ENCODE measurements around the gene CARD10. TPM values are rescaled to one million over a fixed set of nuclear protein-coding genes. Genes with fewer than 3 reads are reported as not detected.

Gene CARD10, protein sequence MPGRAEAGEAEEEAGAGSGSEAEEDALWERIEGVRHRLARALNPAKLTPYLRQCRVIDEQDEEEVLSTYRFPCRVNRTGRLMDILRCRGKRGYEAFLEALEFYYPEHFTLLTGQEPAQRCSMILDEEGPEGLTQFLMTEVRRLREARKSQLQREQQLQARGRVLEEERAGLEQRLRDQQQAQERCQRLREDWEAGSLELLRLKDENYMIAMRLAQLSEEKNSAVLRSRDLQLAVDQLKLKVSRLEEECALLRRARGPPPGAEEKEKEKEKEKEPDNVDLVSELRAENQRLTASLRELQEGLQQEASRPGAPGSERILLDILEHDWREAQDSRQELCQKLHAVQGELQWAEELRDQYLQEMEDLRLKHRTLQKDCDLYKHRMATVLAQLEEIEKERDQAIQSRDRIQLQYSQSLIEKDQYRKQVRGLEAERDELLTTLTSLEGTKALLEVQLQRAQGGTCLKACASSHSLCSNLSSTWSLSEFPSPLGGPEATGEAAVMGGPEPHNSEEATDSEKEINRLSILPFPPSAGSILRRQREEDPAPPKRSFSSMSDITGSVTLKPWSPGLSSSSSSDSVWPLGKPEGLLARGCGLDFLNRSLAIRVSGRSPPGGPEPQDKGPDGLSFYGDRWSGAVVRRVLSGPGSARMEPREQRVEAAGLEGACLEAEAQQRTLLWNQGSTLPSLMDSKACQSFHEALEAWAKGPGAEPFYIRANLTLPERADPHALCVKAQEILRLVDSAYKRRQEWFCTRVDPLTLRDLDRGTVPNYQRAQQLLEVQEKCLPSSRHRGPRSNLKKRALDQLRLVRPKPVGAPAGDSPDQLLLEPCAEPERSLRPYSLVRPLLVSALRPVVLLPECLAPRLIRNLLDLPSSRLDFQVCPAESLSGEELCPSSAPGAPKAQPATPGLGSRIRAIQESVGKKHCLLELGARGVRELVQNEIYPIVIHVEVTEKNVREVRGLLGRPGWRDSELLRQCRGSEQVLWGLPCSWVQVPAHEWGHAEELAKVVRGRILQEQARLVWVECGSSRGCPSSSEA
- 18.7 TPM for total RNA-seq

DNA sequence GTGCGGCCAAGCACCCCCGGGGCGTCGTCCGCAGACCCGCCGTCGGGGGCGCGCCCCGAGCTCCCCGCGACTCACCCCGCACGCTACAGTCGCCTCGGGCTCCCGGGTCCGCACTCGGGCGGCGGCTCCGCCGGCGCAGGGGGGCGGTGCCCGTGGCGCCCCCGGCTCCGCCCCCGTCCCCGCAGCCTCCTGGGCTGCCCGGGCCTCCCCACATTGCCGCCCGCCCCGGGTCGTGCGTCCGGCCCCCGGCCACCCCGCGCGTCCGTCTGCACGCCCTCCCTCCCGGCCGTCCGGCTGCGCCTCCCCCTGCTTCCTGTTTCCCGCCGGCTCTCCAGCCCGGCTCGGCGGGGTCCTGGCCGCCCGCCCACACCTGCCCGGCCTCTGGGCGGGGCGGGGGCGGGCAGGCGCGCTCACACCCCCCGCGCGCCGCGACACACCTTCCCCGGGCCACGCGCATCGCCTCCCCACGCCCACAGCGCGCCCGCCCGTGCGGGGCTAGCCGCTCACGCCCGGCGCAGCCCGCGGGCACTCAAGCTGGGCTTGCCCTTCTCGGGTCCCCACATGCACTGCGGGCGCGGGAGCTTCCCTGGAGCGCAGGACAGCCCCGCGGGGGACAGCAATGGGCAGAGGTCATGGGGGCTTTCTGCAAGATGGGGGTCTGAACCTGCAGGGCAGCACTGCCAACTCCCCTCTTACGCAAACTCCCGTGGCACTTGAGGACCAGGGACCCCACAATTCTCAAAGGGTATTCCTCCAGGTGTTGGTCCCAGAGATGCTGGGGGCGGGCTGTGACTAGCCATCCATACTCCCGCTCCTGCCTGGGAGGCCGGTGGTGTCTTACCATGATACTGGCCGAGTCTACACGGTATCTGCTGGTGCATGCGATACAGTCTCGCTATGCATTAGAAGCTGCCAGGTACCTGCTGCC lies at the start of gene CARD10:
TSS of gene CARD10 (minus strand) at position 148 of the 928 bp plus-strand sequence. CDS start 215 bp downstream, outside the sequence.

DNA sequence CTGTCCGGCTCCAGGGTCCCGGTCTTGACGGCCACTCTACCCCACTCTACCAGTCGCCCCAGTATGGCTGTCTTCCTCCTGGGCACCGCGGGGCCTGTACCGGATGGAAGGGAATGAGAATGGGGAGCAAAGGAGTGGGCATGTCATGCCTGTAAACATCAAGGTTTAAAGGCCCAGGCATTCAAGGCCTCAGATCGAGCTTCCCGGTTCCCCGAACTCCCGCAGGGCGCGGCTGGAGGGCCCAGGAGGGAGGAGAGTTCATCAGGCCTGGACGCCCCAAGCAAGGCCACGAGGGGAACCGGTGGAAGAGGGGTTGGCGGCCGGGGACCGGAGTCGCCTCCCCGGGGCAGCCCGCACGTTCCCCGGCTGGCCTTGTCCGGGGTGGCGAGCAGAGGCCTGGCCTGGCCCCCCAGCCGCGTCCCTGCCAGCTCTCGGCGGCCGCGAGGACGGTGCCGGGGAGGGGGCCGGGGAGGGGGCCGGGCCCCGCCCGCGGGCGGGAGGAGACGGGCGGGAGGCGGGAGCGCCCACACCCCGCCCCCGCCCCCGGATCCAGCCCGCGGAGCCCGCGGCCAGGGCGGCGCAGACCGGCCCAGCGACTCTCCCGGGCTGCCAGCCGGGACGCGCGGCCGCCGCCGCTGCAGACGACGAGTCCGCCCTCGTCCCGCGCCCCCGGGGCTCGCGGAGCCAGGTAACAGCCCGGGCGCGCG lies 40.8 kb upstream of the CARD10 start, which contains the start of gene CDC42EP1:
TSS of gene CDC42EP1 (plus strand) at position 580 of the 707 bp plus-strand sequence. CDS start 5,870 bp downstream, outside the sequence.

DNA sequence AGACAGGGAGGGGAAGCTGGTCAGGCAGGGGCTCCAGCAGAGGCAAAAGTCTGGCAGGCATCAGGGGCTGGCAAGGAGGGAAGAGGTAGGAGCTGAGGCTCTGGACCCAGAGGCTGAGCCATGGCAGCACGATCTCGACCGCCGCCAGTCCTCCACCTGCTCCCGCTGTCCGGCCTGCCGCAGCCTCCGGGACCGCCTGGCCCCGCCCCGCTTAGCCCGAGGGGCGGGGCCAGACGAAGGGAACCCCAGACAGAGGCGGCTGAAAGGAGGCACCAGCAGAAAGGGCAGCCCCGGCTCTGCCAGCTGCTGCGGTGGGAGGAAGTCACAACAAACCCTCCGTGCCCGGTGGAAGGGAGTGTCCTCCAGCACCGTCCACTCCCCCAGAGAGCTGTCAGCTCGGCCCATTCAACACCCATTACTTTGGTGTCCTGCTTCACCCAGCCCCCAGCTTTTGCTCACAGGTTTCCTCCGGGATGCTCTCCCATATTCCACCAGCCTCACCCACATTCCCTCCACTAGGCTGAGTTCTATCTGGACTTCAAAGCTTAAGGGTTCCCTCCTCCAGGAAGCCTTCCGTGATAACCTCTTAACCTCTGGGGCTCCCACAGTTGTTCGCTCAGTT lies 32.9 kb downstream of the CARD10 start, which contains the start of gene MFNG:
TSS of gene MFNG (minus strand) at position 161 of the 622 bp plus-strand sequence. CDS start 207 bp downstream, outside the sequence.

Other genes with a start within 250 kb of the CARD10 start
- 12.2 TPM for gene CYTH4, start 236.9 kb downstream of the CARD10 start, total RNA-seq
- 1.5 TPM for gene ELFN2, start 91.9 kb downstream of the CARD10 start, total RNA-seq
- 9.6 TPM for gene MFNG, start 33.0 kb downstream of the CARD10 start, total RNA-seq
- 40.2 TPM for gene CDC42EP1, start 41.1 kb upstream of the CARD10 start, total RNA-seq
- 8.2 TPM for gene LGALS2, start 60.7 kb upstream of the CARD10 start, total RNA-seq
- gene GGA1, start 89.4 kb upstream of the CARD10 start, total RNA-seq, result 52.0 TPM
- 11.7 TPM for gene SH3BP1, start 120.3 kb upstream of the CARD10 start, total RNA-seq
- 11.3 TPM for gene PDXP, start 139.3 kb upstream of the CARD10 start, total RNA-seq
- gene LGALS1, start 156.2 kb upstream of the CARD10 start, total RNA-seq, result 895 TPM
- 13.5 TPM for gene NOL12, start 166.9 kb upstream of the CARD10 start, total RNA-seq
- gene TRIOBP, start 177.6 kb upstream of the CARD10 start, total RNA-seq, result 94.7 TPM